Effector memory CD8-positive, alpha-beta T cell (primary cell): ENCODE data around the gene TMEM258.

Source experiments
- ATAC-seq: fragments of 150-1000 bp; cut with Tn5 transposase; replicated peaks from 2 replicates; pipeline ENCODE4 v1.10.0; 2021; ENCODE audit warnings: mild to moderate bottlenecking, moderate library complexity
- DNase-seq, 3 experiments: peaks; one replicate each; pipeline ENCODE4 v3.0.0; 2021
- H3K27ac Mint-ChIP-seq, 2 donors: one replicate each; pipeline ENCODE4 v1.8.0; 2022; ENCODE audit warnings: mild to moderate bottlenecking in 2 of 2, mixed read lengths in 2 of 2, moderate library complexity in 2 of 2
- H3K27me3 Mint-ChIP-seq, 2 donors: one replicate each; pipeline ENCODE4 v1.8.0; 2022; ENCODE audit warnings: mixed read lengths in 2 of 2
- H3K36me3 Mint-ChIP-seq: one replicate; pipeline ENCODE4 v1.8.0; 2022; ENCODE audit warnings: mild to moderate bottlenecking, moderate library complexity, mixed read lengths; ENCODE audit not compliant: insufficient read depth
- H3K4me1 Mint-ChIP-seq, 2 donors: one replicate each; pipeline ENCODE4 v1.8.0; 2022; ENCODE audit warnings: low read depth in 2 of 2, mixed read lengths in 2 of 2
- H3K4me3 Mint-ChIP-seq, 2 donors: one replicate each; pipeline ENCODE4 v1.8.0; 2022; ENCODE audit warnings: mild to moderate bottlenecking in 2 of 2, mixed read lengths in 2 of 2, moderate library complexity in 2 of 2
- H3K9me3 Mint-ChIP-seq, 2 donors: one replicate each; pipeline ENCODE4 v1.8.0; 2022; ENCODE audit warnings: mixed read lengths in 2 of 2

TMEM258 gene

GRCh38 chr11:61832207-61832606 lies 39.8 kb upstream of the TMEM258 start:
- H3K27me3 Mint-ChIP-seq = no peaks in the 10 kb centered on the region

GRCh38 chr11:61830237-61831105 lies 38.1 kb upstream of the TMEM258 start:
- Mint-ChIP-seq H3K9me3 (no peaks in the 10 kb centered on the region), H3K4me3 (peak overlapping the region; percentile 7 to 16), H3K4me1 (peaks cover 33 to 46% of the 10 kb centered on the region in 2 donors), H3K27me3 (peaks cover 4 to 7% of the 10 kb centered on the region in 2 donors), H3K27ac (peak overlapping the region in 1 of 2 donors; percentile 51), H3K36me3 (no peaks in the 10 kb centered on the region)
- DNase-seq (no peak), ATAC-seq (no peak)

More at GRCh38 chr11:61832207-61832606, 39.8 kb upstream of the TMEM258 start:
- DNase-seq (no peak), ATAC-seq (no peak)
- peak overlapping the region; percentile 52 to 84 for H3K27ac Mint-ChIP-seq
- H3K36me3 Mint-ChIP-seq = no peaks in the 10 kb centered on the region
- peaks cover 33 to 50% of the 10 kb centered on the region in 2 donors for H3K4me1 Mint-ChIP-seq
- H3K9me3 Mint-ChIP-seq = no peaks in the 10 kb centered on the region
- no peak overlapping the region for H3K4me3 Mint-ChIP-seq

- no peak for ATAC-seq
- Mint-ChIP-seq H3K27ac (peak overlapping the region in 1 of 2 donors; percentile 30), H3K36me3 (no peaks in the 10 kb centered on the region), H3K9me3 (no peaks in the 10 kb centered on the region), H3K27me3 (peaks cover 4 to 7% of the 10 kb centered on the region in 2 donors), H3K4me3 (peak overlapping the region; percentile 87 to 91), H3K4me1 (peaks cover 30 to 43% of the 10 kb centered on the region in 2 donors)
- DNase-seq = no peak
Observed at GRCh38 chr11:61829806-61830205, 37.4 kb upstream of the TMEM258 start.

- H3K36me3 Mint-ChIP-seq = no peaks in the 10 kb centered on the region
- ATAC-seq = peak; percentile 42
- peak; percentile 16 to 30 (median 24) for DNase-seq
- peaks cover 4 to 7% of the 10 kb centered on the region in 2 donors for H3K27me3 Mint-ChIP-seq
- H3K9me3 Mint-ChIP-seq = no peaks in the 10 kb centered on the region
- peaks cover 20 to 33% of the 10 kb centered on the region in 2 donors for H3K4me1 Mint-ChIP-seq
- peak overlapping the region; percentile 87 to 91 for H3K4me3 Mint-ChIP-seq
- peak overlapping the region; percentile 30 to 82 for H3K27ac Mint-ChIP-seq
Observed at GRCh38 chr11:61828629-61829407, 36.4 kb upstream of the TMEM258 start.

- ATAC-seq (no peak), DNase-seq (no peak)
- H3K4me1 Mint-ChIP-seq = peaks cover 16 to 28% of the 10 kb centered on the region in 2 donors
- peak overlapping the region; percentile 87 to 91 for H3K4me3 Mint-ChIP-seq
- H3K36me3 Mint-ChIP-seq = no peaks in the 10 kb centered on the region
- H3K27ac Mint-ChIP-seq = peak overlapping the region; percentile 30 to 82
- no peaks in the 10 kb centered on the region for H3K9me3 Mint-ChIP-seq
- peaks cover 4 to 7% of the 10 kb centered on the region in 2 donors for H3K27me3 Mint-ChIP-seq
Observed at GRCh38 chr11:61828379-61828628, 35.9 kb upstream of the TMEM258 start.

- peak; percentile 89 for ATAC-seq
- Mint-ChIP-seq H3K4me1 (peaks cover 16 to 24% of the 10 kb centered on the region in 2 donors), H3K4me3 (peak within 1 kb of the TSS; percentile 87 to 91), H3K9me3 (no peaks in the 10 kb centered on the region), H3K27me3 (peaks cover 4 to 7% of the 10 kb centered on the region in 2 donors), H3K27ac (peak within 1 kb of the TSS; percentile 30 to 82), H3K36me3 (no peaks in the 10 kb centered on the region)
- DNase-seq = peak; percentile 59 to 79 (median 77)
Observed at GRCh38 chr11:61827571-61828378, 35.4 kb upstream of the TMEM258 start, which contains the start of gene FADS2. TSS of gene FADS2 (plus strand) at chr11:61828300. CDS start at chr11:61828391, 91 bp downstream.

- peak; percentile 1 for ATAC-seq
- H3K4me3 Mint-ChIP-seq = peak overlapping the region; percentile 87 to 91
Observed at GRCh38 chr11:61826930-61827570, 34.7 kb upstream of the TMEM258 start.

GRCh38 chr11:61820174-61820573 lies 27.8 kb upstream of the TMEM258 start:
- no peaks in the 10 kb centered on the region for H3K27me3 Mint-ChIP-seq
- no peaks in the 10 kb centered on the region for H3K9me3 Mint-ChIP-seq
- peaks cover 11% of the 10 kb centered on the region in 2 donors for H3K4me1 Mint-ChIP-seq
- no peak overlapping the region for H3K4me3 Mint-ChIP-seq
- ATAC-seq = no peak
- H3K27ac Mint-ChIP-seq = no peak overlapping the region
- peaks cover 5% of the 10 kb centered on the region for H3K36me3 Mint-ChIP-seq
- DNase-seq = no peak

More at GRCh38 chr11:61826930-61827570, 34.7 kb upstream of the TMEM258 start:
- Mint-ChIP-seq H3K4me1 (peaks cover 16 to 24% of the 10 kb centered on the region in 2 donors), H3K27me3 (peaks cover 4 to 7% of the 10 kb centered on the region in 2 donors), H3K36me3 (no peaks in the 10 kb centered on the region), H3K9me3 (no peaks in the 10 kb centered on the region), H3K27ac (peak overlapping the region; percentile 30 to 82)
- no peak for DNase-seq

GRCh38 chr11:61817471-61818202 lies 25.2 kb upstream of the TMEM258 start:
- Mint-ChIP-seq H3K27ac (peak overlapping the region in 1 of 2 donors; percentile 28), H3K9me3 (no peaks in the 10 kb centered on the region), H3K4me1 (peaks cover 11 to 16% of the 10 kb centered on the region in 2 donors), H3K27me3 (no peaks in the 10 kb centered on the region), H3K36me3 (peaks cover 8% of the 10 kb centered on the region), H3K4me3 (peak overlapping the region; percentile 88 to 95)
- no peak for ATAC-seq
- no peak for DNase-seq

- peak; percentile 54 to 66 (median 64) for DNase-seq
Observed at GRCh38 chr11:61816736-61817455, 24.5 kb upstream of the TMEM258 start, which contains the start of gene FADS1. TSS of gene FADS1 (minus strand) at chr11:61817003. CDS start at chr11:61816929, 74 bp downstream.

More at GRCh38 chr11:61816736-61817455, 24.5 kb upstream of the TMEM258 start, which contains the start of gene FADS1:
- H3K4me3 Mint-ChIP-seq = peak within 1 kb of the TSS; percentile 88 to 95
- ATAC-seq = peak; percentile 70
- H3K36me3 Mint-ChIP-seq = peaks cover 8% of the 10 kb centered on the region
- H3K27me3 Mint-ChIP-seq = no peaks in the 10 kb centered on the region
- H3K4me1 Mint-ChIP-seq = peaks cover 11 to 16% of the 10 kb centered on the region in 2 donors
- H3K27ac Mint-ChIP-seq = peak within 1 kb of the TSS; percentile 70 to 93
- no peaks in the 10 kb centered on the region for H3K9me3 Mint-ChIP-seq
